Fibroblast of skin of scalp (primary cell): ENCODE measurements around the gene PRKD2.

Experiments used
- DNase-seq: peaks from one replicate; pipeline ENCODE4 v3.0.0-alpha.2; 2013

Gene PRKD2

DNA sequence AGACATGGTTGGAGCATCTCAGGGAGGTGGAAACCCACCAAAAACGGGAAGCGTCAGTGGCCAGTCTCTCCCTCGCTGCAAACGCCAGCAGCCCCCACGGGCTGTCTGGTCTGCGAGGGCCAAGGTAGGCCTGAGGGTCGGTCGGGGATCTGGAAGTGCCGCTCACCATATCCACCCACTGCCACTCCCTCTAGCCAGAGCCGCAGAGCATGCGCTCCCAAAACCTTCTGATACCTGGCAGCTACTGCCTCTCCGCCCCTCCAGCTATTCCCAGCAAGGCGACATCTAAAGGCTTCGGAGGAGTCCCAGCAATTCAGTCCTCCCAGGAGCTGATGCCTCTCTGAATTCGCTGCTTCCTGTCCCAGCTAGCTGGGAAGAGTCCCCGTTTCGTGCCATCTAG is 24.5 kb upstream of the PRKD2 start:
- no peak for DNase-seq

DNA sequence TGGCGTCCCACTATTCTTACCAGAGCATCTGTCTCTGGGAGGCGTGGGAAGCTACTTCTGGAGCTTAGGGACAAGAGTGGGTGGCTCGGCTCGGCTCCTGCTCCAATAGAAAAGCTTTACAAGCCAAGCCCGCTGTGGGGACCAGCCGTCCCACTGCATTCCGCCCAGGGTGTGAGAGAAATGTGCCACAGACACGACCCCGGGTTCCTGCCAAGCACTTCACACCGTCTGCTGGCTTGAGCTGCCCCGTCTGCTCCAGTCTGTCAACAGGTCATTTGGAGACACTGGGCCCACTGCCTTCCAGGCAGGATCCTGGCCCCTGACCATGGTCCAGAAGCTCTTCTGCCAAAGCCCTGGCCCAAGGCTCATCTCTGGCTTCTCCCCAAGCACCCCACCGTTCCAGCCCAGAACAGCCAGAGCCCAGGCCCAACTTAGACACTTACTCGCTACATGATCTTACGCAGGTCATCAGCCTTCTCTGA is 22.4 kb upstream of the PRKD2 start:
- DNase-seq: no peak

DNA sequence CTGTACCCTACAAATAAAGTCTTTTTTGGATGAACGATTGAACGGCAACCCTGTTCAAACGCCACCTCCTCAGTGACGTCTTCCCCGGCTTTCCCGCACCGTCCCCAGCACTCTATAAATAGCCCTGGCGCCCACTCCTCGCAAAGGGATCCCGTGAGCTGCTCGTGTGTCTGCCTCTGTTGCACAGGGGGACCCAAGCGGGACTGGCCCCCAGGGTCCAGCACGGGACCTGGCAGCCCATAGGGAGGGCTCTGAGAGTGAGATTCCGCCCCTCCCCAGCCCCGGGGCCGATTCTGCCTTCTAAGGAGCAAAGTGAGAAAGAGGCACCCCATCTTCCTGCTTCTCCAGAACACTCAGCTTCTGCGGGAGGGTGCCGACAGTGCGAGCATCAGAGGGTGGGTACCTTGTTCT is 20.9 kb upstream of the PRKD2 start:
- DNase-seq: no peak

DNA sequence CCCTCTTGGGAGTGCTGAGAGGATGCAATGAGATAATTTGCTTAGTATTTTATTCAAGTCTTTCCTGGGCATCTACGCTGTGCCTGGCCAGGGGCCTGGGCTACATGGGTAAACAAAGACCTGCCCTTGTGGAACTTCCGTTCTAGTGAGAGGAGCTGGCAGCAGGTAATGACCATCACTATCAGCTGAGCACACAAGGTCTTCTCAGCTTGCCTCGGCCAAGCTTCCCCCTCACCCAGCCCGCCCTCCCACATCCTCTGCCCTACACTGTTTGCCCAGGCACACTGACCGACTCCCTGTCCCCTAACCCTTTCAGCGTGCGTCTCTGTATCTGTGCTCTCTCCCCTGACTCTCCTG is 20.4 kb upstream of the PRKD2 start:
- no peak for DNase-seq

DNA sequence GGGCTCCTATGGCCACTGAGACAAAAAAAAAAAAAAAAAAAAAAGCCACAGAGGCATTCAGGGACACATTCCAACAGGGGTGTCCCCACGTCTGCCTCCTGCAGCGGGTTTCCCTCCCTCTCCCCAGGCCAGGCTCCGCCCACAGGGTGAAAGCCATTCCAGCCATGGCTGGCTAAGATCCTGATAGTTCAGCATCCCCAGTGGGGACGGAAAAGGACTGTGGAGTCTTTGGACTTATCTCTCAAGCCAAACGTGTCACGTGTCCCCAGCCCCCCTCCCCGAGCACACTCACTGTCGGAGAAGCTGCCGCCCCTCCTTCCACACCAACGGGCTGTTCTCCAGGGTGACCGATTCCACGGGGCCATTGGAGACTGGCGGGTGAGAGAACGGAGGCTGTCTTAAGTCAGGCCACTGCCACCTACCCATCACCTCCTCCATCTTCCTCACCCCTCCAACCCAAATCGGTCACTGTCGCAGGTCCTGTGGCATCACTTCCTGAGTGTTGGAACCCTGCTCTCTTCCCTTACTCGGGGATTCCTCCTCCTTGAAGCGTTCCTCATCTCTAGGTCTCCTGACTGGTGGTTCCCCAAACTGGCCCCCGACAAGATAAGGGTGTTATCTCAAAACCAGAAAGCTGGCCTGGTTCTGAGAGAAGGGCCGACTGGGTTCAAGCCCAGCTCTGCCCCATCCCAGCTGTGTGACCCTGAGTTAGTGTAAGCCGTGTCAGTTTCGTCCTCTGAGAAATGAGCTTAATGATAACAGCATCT is 19.8 kb upstream of the PRKD2 start:
- no peak for DNase-seq

DNA sequence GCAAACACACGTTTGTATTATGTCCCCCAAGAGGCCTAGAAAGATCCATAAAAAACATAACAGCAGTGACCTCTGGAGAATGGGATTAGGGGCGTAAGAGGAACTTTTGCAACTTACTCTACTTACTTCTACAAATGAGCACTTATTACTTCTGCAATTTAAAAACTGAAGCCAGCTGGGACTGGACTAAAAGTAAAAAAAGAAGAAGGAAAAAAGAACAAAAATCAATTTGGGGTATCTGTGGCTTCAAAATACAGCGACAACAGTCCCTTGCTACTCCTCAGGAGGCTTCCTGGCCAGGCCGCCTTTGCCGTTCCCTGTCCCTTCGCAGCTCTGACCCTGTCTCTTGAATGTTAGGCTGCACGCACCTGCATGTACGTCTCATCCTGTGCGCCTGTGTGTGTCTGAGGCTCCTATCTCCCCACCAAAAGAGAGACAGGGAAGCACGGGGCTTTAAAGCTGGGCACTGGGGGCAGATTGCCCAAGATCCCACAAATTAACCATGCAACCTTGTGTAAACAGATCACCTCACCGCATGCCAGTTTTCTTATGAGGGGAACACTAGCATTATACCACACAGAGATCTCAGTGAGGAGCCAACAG is 16.9 kb upstream of the PRKD2 start:
- DNase-seq: no peak

DNA sequence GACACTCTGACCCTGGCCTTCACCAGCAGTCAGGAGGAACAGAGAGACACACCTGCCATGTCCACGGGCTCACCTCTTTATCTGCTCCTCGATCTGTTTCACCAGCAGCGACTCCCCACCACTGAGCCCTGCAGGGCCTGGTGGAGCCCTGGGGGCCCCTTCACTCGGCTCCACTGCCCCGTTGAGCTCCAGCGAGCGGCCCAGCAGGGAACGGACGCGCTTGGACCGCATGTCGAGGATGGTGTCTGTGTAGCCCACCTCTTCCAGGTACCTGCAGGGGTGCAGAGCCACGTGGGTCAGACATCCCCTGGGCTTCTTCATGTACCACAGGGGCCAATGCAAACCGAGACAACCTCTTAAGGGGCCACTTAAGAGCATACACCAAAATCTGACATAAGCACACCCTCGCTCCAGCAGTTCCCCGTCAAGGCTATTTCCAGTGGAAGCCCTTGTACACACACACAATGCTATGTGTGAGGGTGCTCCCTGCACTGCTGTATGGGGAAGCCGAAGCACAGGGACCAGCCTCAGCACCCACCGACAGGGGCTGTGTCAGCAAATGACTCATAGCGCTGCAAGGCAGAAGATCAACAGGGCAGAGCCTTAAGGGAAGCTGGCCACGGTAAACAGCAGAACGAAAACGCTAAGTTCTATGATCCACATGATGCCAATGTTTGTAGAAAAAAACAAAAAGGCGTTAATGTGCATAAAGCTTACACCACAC is 16.2 kb upstream of the PRKD2 start:
- no peak for DNase-seq

DNA sequence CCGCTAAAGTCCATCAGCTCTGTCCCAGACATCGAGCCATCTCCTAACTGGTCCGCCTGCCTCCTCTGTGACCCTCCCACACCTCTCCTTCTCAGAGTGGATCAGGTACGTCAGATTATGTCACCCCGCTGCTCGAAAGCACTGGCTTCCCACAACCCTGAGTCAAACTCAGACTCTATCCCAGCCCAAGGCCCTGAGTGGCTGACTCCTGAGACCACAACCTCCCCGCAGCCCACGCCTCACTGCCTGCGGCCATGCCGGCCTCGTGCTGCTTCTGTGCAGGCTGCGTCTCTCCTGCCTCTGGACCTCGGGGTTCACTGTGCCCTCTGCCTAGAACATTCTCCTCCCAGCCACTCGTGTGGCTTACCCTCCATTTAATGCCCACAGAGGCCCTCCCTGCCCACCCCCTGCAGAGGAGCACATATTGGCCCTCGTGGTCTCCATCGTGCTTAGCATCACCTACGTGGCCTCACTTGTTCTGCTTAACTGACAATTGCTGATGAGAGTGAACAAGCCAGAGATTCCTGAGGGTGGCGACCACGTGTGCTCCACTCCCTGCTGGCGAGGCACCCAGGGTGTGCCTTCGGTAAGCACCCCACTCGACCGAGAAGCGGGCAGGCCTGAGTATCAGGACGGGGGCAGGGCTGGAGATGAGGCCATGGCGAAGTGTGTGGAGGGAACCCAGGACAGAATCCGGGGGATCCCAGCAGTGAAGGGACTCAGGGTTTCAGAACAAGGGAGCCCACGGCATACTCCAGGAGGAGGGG is 15.4 kb upstream of the PRKD2 start:
- no peak for DNase-seq

DNA sequence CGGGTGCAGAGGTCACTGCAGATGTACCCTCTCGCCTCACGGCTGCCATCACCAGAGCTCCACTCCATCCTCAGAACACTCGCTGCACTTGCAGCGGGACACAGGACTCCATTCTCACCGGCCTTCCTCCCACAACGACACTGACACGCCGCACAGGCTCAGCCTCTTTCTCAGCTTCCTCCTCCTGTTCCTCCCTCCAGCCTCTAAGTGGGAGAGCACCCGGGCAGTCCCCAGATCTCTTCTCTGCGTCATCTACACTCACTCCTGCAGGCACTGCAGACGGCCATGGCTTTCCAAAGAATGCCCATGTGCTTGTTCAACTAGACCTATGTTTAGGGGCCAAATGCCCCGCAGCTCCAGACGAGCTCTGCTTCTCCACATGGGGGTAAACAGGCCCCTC is 14.7 kb upstream of the PRKD2 start:
- no peak for DNase-seq

DNA sequence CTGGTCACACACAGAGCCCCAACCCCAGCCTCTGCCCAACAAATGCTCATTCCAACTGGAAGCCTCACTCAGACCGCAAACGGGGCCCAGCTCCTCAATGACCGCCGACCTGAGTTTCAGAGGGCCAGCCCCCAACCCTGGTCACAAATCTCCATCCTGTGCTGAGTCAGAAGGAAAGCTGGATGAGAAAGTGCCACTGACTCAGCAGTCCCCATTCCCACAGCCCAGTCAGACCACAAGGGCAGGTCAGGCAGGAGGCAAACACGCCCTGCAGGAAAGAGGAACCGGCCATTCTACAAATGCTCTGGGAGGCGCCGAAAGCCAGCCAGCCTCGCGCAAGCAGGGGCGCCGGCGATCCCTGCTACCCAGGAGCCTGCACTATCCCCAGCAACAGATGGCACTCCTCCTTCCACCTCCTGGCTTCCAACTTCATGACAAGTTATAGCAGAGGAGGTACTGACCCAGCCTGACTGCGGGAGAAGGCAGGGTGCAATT is 14.1 kb upstream of the PRKD2 start:
- peak; percentile 70 for DNase-seq

DNA sequence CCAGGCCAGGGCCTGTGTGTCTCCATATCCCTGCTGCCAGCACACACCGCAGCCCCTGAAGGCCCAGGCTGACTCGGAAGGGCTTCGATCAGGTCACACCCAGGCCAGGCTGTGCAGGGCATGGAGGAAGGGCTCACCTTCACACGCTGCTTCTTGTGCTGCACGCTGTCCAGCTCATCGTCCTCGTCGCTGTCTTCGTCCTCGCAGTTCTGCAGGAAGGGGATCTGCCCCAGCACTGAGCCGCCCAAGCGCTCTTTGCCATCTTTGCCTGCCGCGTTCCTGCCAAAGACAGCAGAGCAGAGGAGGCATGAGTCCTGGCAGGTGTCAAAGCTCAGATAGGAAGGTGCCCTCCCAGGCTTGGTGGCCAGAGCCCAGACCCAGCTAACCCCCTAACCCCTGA is 13.7 kb upstream of the PRKD2 start:
- DNase-seq: no peak

DNA sequence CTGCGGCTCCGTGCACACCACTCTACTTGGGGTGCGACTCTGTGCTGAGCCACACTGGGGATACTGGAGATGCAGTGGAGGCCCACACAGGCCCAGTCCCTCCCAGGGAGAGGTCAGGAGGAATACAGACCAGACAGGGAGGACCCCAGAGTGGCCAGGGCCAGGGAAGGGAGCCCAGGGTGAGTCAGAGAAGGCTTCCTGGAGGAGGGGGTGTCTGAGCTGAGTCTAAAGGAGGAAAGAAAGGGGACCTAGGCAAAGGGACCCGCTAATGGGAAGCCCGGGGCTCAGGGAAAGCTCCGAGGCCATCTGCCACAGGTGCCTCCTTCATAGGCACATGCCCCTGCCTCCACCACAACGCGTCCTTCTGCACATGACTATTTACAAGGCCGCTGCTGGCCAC is 13.3 kb upstream of the PRKD2 start:
- DNase-seq: no peak

DNA sequence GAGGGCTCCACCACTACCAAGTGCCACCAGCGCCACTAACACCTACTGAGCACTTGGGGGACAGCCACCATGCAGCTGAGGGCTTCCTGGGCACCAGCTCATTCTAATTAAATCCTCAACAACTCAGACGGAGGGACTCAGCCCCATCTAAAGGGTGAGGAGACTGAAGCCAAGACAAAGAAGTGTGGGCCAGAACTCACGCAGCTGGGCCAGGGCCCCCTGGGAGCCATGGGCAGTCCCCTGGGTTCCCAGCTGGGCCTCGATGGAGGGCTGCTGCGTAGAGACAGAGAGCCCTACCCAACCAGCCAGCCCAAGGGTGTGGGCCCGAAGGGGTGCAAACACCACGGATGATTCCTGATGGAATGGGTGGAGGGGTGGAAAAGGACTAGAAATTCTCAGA is 12.8 kb upstream of the PRKD2 start:
- DNase-seq: no peak

DNA sequence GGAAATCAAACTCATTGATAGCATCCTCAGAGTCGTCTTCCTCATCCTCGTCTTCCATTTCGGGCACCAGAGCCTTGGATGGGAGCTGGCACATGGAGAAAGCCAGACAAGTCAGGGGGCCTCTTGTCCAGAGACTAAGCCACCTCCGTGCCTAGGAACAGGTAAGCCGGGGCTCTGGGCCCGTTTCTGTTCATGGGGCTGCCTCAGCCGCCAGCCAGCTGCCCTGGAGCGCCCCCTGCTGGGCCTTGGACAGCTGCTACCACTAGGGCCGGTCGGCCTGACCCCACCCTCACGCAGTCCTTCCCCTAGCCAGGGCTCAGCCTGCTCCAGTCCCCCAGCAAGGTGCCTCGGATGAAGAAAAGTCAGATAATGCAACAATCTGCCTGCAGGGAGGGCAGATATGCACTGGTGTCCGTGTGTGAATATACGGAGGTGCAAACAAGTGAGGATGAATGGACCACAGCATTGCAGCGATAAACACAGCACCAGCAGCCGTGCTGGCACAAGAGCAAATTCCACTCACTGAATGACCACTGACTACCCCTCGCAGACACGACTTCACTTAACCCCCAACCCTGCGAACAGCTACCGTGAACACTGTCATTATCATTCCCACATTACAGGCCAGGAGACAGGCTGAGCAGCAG is 11.9 kb upstream of the PRKD2 start:
- peak; percentile 50 for DNase-seq

DNA sequence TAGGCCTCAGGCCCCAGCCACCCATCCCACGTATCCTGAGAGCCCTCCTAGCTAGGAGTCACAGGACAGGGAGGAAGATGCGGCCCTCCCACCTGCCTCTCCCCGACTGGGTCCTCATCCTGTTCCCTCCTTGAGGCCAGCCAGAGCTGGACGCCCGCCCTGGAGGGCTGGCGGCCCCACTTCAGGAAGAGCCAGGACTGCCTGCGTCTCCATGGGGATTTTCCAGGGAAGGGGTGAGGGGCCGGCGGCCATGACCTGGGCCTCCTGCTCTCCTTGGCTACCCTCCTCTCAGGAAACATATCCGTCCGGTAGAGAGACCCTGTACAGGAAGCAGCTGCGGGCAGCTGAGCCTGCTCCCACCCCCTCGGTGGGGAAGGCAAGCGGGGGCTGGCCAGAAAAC is 11.3 kb upstream of the PRKD2 start:
- DNase-seq: no peak

DNA sequence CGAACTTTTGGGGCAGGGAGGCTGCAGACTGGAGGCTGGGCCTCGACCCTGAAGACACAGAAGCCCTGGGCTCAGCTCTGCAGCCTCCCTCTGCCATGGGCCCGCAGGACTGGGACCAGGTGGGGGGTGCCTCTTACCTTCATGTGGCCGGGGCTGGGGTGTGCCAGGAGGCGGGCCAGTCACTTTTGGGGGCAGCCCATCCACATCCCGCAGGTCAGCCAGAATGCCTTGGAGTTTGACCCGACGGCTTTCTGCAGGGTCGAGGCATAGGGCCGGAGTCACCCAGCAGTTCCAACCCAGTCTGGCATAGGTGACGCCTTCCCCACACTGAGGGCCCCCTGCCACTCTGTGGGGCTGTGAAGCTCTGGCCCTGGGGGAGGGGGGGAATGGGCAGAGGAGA is 10.8 kb upstream of the PRKD2 start:
- DNase-seq: no peak

DNA sequence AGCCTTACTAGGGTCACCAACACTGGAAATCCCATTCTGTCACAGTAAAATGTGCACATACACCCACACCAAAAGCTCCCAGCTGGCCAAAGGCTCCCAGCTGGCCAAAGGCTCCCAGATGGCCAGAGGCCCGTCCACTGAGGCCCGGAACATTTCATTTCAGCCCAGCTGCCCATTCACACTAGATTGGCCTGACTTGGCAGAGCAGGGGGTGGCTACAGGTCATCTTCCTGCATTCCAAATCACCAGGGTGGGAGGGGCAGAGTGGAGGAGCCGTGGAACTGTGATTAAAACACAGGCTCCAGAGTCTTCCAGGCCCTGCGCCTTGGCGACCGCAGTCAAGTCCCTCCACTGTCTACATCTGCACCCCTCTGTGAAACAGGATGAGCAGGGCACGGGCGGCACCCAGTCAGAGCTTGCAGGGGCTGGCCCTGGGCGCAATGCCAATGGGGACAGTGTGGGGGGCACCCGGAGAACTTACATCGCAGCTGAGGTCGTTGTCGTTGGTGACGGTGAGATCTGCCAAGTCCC is 10.1 kb upstream of the PRKD2 start:
- no peak for DNase-seq

DNA sequence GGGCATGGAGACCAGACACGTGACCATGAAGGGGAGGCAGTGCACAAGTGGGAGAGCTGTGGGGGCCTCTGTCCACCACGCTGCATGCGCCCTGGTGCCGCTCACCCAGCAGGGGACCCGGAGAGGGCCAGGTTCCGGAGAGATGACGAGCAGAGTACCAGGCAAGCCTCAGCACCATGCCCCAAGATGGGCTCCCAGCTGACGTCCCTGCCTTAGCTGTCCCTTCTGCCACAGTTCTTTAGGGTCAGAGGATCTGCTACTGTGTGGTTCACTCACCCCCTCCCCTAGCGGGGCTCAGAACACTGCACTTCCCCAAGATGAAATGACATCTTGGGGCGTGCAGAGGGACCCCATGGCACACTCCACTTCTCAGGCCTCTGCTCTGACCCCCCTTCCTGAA is 9.6 kb upstream of the PRKD2 start:
- DNase-seq: no peak

DNA sequence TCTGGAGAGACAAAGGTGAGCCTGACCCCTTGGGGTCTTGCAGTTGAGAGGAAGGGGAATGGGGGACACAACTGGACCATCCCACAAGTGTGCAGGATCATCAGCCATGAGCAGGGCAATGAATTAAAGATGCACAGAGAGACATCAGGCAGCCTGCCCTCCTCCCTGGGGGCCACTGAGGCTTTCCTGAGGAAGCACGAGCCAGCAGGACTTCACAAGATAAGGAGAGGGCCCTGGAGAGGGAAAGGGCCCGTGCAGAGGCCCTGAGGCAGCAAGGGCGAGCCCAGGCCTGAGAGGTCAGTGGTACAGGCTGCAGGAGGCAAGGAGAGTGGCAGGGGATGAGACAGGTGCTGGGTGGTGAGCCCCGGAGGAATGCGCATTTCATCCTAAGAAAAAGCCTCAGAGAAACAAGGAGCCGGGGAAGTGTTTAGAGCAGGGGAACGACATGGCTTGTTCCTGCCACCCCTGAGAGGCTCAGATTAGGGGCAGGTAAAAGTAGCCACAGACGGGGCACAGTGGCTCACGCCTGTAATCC is 9.0 kb upstream of the PRKD2 start:
- DNase-seq: no peak

DNA sequence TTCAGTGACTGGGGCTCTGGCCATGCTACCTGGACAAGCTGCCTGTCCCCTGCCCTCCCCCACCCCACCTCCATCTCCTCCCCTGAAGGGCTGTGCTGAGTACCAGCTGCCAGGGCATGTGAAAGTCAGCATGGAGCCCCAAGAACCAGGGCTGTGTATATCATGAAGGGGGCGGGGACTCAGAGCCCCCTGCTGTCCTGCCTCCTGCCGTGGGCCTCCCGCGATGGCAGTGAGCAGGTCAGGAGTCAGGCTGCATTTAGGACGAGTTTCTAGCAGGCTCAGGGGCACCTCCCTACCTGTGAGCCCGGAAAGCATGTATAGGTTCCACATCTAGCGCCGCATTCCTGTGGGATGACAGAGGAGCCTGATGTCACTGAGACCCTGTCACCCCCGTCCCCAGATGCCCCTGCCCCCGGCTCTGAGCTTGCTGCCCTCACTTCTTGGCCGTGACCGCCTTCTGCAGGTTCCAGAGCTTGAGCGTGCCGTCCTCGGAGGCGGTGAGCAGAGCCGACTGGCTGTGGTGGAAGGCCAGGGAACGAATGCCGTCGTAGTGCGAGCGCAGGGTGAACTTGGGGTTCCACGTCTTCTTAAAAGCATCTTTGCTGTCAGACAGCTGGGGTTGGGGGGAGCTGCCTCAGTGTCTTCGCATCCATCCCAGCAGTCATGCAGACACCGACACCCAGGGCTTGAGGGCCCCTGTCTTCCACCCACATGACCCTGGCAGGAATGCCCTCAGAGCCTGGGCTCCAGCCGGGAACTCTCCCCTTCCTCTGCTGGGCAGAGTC is 8.3 kb upstream of the PRKD2 start:
- no peak for DNase-seq

DNA sequence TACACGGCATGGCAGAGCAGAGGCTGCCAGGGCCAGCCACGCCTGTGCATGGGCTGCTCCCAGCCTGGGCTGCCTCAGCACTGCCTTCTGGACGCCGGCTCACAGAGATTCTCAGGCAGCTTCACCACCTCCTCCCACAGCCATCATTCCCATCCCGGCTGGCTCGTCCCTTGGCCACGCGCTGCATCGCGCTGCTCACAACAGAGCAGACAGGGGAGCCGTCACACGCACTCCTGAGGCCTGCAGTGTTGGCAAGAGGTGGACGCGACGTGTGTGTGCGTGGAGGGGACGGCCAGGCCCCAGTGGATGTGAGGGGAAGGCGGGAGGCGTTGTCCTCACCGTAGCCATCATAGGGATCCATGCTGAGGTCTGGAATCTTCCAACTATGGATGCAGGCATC is 7.6 kb upstream of the PRKD2 start:
- no peak for DNase-seq
